ENCODE results near the gene HDAC11. TPM values are rescaled to one million over a fixed set of nuclear protein-coding genes. Genes with fewer than 3 reads are reported as not detected.

HDAC11 gene
- total RNA-seq, 6 donors from 2014 or later = 11.5 to 28.1 (median 18.0) TPM

DNA sequence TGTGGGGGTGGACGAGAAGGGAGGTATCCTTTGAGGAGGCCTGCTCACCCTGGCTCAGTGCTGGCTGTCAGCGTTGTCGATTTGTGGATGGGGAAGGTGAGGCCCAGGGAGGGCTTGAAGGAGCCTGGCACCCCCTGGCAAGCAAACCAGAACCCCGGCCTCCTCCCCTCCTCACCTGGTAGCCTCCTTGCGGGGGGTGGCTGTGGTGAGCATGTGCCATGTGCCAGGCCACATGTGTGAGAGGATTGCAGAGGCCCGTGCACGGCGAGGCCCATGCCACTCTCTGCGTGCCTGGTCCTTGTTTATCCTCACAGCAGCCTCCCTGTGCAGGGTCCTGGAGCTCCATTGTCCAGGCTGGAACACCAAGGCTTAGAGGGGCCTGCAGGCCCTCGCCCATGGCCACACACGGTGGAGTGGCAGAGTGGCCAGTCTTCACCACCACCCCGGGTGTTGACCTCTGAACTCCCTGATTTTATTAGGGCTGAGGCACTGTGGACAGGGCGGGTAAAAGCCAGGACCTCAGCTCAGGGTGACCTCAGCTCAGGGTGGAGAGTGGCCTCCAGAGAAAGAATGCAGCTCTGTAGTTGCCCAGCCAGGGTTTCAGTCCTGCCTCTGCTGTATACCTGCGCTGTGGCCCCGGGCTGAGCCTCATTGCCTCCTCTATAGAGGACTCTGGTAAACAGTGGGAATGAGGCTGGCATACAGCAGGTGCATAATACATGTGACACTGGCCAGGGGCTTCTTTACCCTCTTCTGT, 29.1 kb downstream of the HDAC11 start:
- H3K36me3 ChIP-seq = peaks cover 0 to 5% (median 0%) of the 10 kb centered on the region in 4 donors
- no peaks in the 10 kb centered on the region for H3K27me3 ChIP-seq
- no peak for TF ChIP-seq POLR2A (IDR thresholded peaks at IDR 0.05)
- TF ChIP-seq CTCF (IDR thresholded peaks at IDR 0.05) = no peak
- no peak for TF ChIP-seq POLR2AphosphoS5 (IDR thresholded peaks at IDR 0.05)
- TF ChIP-seq EP300 (IDR thresholded peaks at IDR 0.05) = no peak
- no peak for ATAC-seq (ENCODE audit: low FRiP score in 2 of 2)
- H3K9me3 ChIP-seq = no peaks in the 10 kb centered on the region
- no peak overlapping the region for H3K27ac ChIP-seq
- H3K4me3 ChIP-seq = no peak overlapping the region
- peaks cover 0 to 7% (median 2%) of the 10 kb centered on the region in 4 donors for H3K4me1 ChIP-seq
- peak in 1 of 2 donors; percentile 63 for DNase-seq
- 83 to 89% methylated on average over 8 to 15 of the region's 15 CpGs for WGBS, 2 donors

- Histone ChIP-seq H3K4me1 (peaks cover 0 to 7% (median 2%) of the 10 kb centered on the region in 4 donors), H3K27ac (no peak overlapping the region), H3K4me3 (no peak overlapping the region), H3K9me3 (no peaks in the 10 kb centered on the region), H3K36me3 (no peaks in the 10 kb centered on the region), H3K27me3 (no peaks in the 10 kb centered on the region)
- ATAC-seq (ENCODE audit: low FRiP score in 2 of 2) (no peak), DNase-seq (no peak)
- TF ChIP-seq CTCF (IDR thresholded peaks at IDR 0.05) (no peak), POLR2A (IDR thresholded peaks at IDR 0.05) (no peak), EP300 (IDR thresholded peaks at IDR 0.05) (no peak), POLR2AphosphoS5 (IDR thresholded peaks at IDR 0.05) (no peak)
- 90% methylated on average over 8 of the region's 8 CpGs; no CpG with 5 or more reads in 1 of the 2 donors for WGBS, 2 donors
These were observed 29.7 kb downstream of the HDAC11 start for GRCh38 chr3:13509816-13510192.

DNA sequence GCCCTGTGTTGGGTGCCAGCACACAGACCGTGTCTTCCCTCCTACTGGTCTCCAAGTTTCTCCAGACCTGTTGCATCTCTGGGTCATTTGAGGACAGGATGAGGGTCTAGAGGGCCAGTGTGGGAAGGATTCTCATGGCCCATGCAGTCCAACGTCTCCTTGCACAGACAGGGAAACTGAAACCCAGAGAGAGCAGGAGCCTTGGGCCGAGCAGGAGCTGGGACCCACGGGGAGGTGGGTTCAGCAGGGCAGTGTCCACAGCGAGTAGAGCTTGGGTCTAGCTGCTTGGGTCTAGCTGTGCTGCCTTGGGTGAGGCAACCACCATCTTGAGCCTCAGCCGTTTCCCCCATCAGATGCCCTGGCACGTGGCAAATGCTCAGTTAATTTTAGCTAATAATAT, 32.3 kb downstream of the HDAC11 start:
- no peak overlapping the region for H3K27ac ChIP-seq
- H3K36me3 ChIP-seq = no peaks in the 10 kb centered on the region
- H3K4me1 ChIP-seq = peaks cover 0 to 5% (median 2%) of the 10 kb centered on the region in 4 donors
- 77 to 90% methylated on average over 7 of the region's 7 CpGs for WGBS, 2 donors
- ATAC-seq (ENCODE audit: low FRiP score in 2 of 2) (no peak), DNase-seq (no peak)
- H3K27me3 ChIP-seq = no peaks in the 10 kb centered on the region
- TF ChIP-seq CTCF (IDR thresholded peaks at IDR 0.05) = no peak
- TF ChIP-seq EP300 (IDR thresholded peaks at IDR 0.05) = no peak
- TF ChIP-seq POLR2A (IDR thresholded peaks at IDR 0.05) = no peak
- no peak for TF ChIP-seq POLR2AphosphoS5 (IDR thresholded peaks at IDR 0.05)
- no peak overlapping the region for H3K4me3 ChIP-seq
- H3K9me3 ChIP-seq = no peaks in the 10 kb centered on the region

GRCh38 chr3:13513051-13513912, 33.2 kb downstream of the HDAC11 start:
- ATAC-seq (ENCODE audit: low FRiP score in 2 of 2) (peak in 1 of 2 donors; percentile 59), DNase-seq (no peak)
- WGBS, 2 donors = 57 to 77% methylated on average over 18 to 20 of the region's 20 CpGs
- no peaks in the 10 kb centered on the region for H3K36me3 ChIP-seq
- no peak overlapping the region for H3K27ac ChIP-seq
- no peaks in the 10 kb centered on the region for H3K27me3 ChIP-seq
- no peak overlapping the region for H3K4me3 ChIP-seq
- H3K4me1 ChIP-seq = no peaks in the 10 kb centered on the region
- TF ChIP-seq EP300 (IDR thresholded peaks at IDR 0.05) (no peak), POLR2A (IDR thresholded peaks at IDR 0.05) (no peak), POLR2AphosphoS5 (IDR thresholded peaks at IDR 0.05) (no peak), CTCF (IDR thresholded peaks at IDR 0.05) (no peak)
- no peaks in the 10 kb centered on the region for H3K9me3 ChIP-seq

Measured in upper lobe of left lung (tissue), 6 donors.